Measurements from ENCODE around the gene HIGD1B.

HIGD1B gene

GRCh38 chr17:44878627-44879221 is 31.0 kb downstream of the HIGD1B start:
- peak; percentile 19 for DNase-seq (ENCODE audit: low read depth)

GRCh38 chr17:44879376-44879775 is 31.7 kb downstream of the HIGD1B start:
- DNase-seq (ENCODE audit: low read depth), result no peak

- DNase-seq (ENCODE audit: low read depth), result no peak
Measured at GRCh38 chr17:44880062-44880461, 32.4 kb downstream of the HIGD1B start.

- DNase-seq (ENCODE audit: low read depth), result no peak
Measured at GRCh38 chr17:44881145-44881544, 33.5 kb downstream of the HIGD1B start.

- DNase-seq (ENCODE audit: low read depth), result no peak
Measured at GRCh38 chr17:44884941-44885340, 37.3 kb downstream of the HIGD1B start.

GRCh38 chr17:44887016-44887415 is 39.3 kb downstream of the HIGD1B start:
- no peak for DNase-seq (ENCODE audit: low read depth)

- no peak for DNase-seq (ENCODE audit: low read depth)
Measured at GRCh38 chr17:44887971-44888954, 40.6 kb downstream of the HIGD1B start.

- no peak for DNase-seq (ENCODE audit: low read depth)
Measured at GRCh38 chr17:44889003-44889402, 41.3 kb downstream of the HIGD1B start.

GRCh38 chr17:44892250-44892649 is 44.6 kb downstream of the HIGD1B start:
- no peak for DNase-seq (ENCODE audit: low read depth)

GRCh38 chr17:44894642-44895041 is 47.0 kb downstream of the HIGD1B start:
- no peak for DNase-seq (ENCODE audit: low read depth)

- DNase-seq (ENCODE audit: low read depth), result peak; percentile 25
Measured at GRCh38 chr17:44898768-44899073, 51.0 kb downstream of the HIGD1B start.

GRCh38 chr17:44899074-44899782 is 51.5 kb downstream of the HIGD1B start, which contains the start of gene EFTUD2:
Gene EFTUD2, minus strand, starts transcription at chr17:44899445. Its CDS starts 4,924 bp downstream, at chr17:44894521.
- peak; percentile 81 for DNase-seq (ENCODE audit: low read depth)

Measured in amniotic epithelial cell (primary cell).